ENCODE results near the gene ZNF609. TPM values are rescaled to one million over a fixed set of nuclear protein-coding genes. Genes with fewer than 3 reads are reported as not detected.

ZNF609 gene
- total RNA-seq, 1 donor from 2014 or later: 21.5 TPM

DNA sequence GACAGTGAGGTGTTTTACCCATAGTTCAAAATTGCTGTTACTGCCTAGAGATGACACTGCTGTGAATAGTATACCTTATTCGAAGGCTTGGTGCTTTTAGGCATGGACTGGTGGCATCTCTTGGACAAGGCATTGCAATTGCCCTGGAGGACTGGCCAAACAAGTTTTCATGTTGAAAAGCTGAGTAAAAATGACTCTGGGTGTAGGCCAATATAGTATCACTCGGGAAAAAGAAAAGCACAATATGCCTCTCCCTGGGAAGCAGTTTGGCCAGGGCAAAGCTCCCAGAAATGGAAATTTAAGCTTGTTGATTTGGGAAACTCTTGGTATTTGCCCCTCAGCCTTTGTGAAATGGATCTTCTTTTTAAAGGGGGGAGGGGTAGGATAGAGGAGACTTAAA lies 54.8 kb downstream of the ZNF609 start:
- TF ChIP-seq, protein P1, sequence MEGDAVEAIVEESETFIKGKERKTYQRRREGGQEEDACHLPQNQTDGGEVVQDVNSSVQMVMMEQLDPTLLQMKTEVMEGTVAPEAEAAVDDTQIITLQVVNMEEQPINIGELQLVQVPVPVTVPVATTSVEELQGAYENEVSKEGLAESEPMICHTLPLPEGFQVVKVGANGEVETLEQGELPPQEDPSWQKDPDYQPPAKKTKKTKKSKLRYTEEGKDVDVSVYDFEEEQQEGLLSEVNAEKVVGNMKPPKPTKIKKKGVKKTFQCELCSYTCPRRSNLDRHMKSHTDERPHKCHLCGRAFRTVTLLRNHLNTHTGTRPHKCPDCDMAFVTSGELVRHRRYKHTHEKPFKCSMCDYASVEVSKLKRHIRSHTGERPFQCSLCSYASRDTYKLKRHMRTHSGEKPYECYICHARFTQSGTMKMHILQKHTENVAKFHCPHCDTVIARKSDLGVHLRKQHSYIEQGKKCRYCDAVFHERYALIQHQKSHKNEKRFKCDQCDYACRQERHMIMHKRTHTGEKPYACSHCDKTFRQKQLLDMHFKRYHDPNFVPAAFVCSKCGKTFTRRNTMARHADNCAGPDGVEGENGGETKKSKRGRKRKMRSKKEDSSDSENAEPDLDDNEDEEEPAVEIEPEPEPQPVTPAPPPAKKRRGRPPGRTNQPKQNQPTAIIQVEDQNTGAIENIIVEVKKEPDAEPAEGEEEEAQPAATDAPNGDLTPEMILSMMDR (IDR thresholded peaks at IDR 0.05): no peak
- TF ChIP-seq EZH2phosphoT487 (IDR thresholded peaks at IDR 0.05): no peak
- no peak for TF ChIP-seq EZH2 (IDR thresholded peaks at IDR 0.05)
- peaks cover 9% of the 10 kb centered on the region for H3F3A ChIP-seq (ENCODE audit: low read depth)
- Mint-ChIP-seq H3K4me1 (no peaks in the 10 kb centered on the region), H3K27me3 (ENCODE audit: insufficient read depth, low read depth) (peaks cover 2% of the 10 kb centered on the region), H3K27ac (no peak overlapping the region), H3K4me3 (no peak overlapping the region), H3K9me3 (no peaks in the 10 kb centered on the region), H3K36me3 (peaks cover 13% of the 10 kb centered on the region)
- H3K36me3 ChIP-seq: no peaks in the 10 kb centered on the region
- no peak overlapping the region for H2AFZ ChIP-seq (replicated peaks)
- H3K79me2 ChIP-seq (ENCODE audit: low read depth): peaks cover 98% of the 10 kb centered on the region
- H3K4me1 ChIP-seq: no peaks in the 10 kb centered on the region
- no peak overlapping the region for H3K9ac ChIP-seq
- H3K27me3 ChIP-seq: no peaks in the 10 kb centered on the region
- no peaks in the 10 kb centered on the region for H3K9me3 ChIP-seq (ENCODE audit: low read depth)
- no peak overlapping the region for H3K4me2 ChIP-seq
- H4K20me1 ChIP-seq (ENCODE audit: low read depth): peaks cover 79% of the 10 kb centered on the region
- H3K4me3 ChIP-seq: no peak overlapping the region
- peak overlapping the region; percentile 41 for H3K27ac ChIP-seq
- no peak for DNase-seq (ENCODE audit: low spot score)

DNA sequence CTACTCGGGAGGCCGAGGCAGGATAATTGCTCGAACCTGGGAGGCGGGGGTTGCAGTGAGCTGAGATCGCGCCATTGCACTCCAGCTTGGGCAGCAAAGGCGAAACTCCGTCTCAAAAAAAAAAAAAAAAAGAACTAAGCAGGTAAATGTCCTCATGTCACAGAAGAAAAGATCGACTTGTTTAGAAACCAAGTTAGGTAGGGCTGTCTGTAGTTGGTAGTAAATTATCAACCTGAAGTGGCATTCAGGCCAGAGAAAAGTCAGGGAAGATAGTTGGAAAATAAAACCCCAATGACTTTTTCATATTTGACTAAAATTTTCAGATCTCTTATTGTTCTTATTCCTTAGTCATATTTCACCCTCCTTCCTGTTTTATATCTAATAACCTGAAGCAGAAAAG lies 55.4 kb downstream of the ZNF609 start:
- no peak overlapping the region for H3K4me3 Mint-ChIP-seq
- Histone ChIP-seq H3K4me1 (no peaks in the 10 kb centered on the region), H3K27me3 (no peaks in the 10 kb centered on the region), H3K9me3 (ENCODE audit: low read depth) (no peaks in the 10 kb centered on the region), H2AFZ (replicated peaks) (no peak overlapping the region), H3F3A (ENCODE audit: low read depth) (peaks cover 11% of the 10 kb centered on the region), H3K4me2 (no peak overlapping the region), H3K79me2 (ENCODE audit: low read depth) (peaks cover 98% of the 10 kb centered on the region), H3K27ac (no peak overlapping the region), H3K9ac (no peak overlapping the region), H4K20me1 (ENCODE audit: low read depth) (peaks cover 81% of the 10 kb centered on the region), H3K4me3 (no peak overlapping the region), H3K36me3 (no peaks in the 10 kb centered on the region)
- DNase-seq (ENCODE audit: low spot score): no peak
- no peaks in the 10 kb centered on the region for H3K9me3 Mint-ChIP-seq
- peaks cover 11% of the 10 kb centered on the region for H3K36me3 Mint-ChIP-seq
- TF ChIP-seq, protein P1 (IDR thresholded peaks at IDR 0.05): no peak
- TF ChIP-seq EZH2 (IDR thresholded peaks at IDR 0.05): no peak
- TF ChIP-seq EZH2phosphoT487 (IDR thresholded peaks at IDR 0.05): no peak
- H3K27ac Mint-ChIP-seq: no peak overlapping the region
- H3K4me1 Mint-ChIP-seq: peaks cover 4% of the 10 kb centered on the region
- peaks cover 2% of the 10 kb centered on the region for H3K27me3 Mint-ChIP-seq (ENCODE audit: insufficient read depth, low read depth)

DNA sequence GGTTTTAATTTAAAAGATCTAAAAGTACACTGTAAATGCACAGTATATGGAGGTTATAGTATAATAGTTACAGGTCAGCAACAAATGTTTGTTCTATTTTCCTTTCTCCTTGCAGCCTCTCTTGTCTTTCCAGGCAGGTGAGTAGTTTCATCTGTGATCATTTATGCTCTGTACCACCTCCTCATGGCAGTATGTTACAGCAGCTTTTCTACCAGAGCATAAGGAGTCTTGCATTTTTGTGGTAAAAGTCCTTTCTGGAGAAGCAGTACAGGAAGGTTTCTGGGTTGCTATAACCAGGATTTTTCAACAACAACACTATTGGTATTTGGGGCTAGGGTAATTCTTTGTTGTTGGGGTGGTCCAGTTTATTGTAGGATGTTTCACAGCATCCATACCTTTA lies 59.5 kb downstream of the ZNF609 start:
- Histone ChIP-seq H3K9me3 (ENCODE audit: low read depth) (no peaks in the 10 kb centered on the region), H3K9ac (no peak overlapping the region), H3K27ac (no peak overlapping the region), H3K79me2 (ENCODE audit: low read depth) (peaks cover 98% of the 10 kb centered on the region), H3K4me1 (peaks cover 15% of the 10 kb centered on the region), H2AFZ (replicated peaks) (no peak overlapping the region), H3K4me2 (no peak overlapping the region), H3K36me3 (no peaks in the 10 kb centered on the region), H3K27me3 (no peaks in the 10 kb centered on the region), H3F3A (ENCODE audit: low read depth) (peaks cover 21% of the 10 kb centered on the region), H4K20me1 (ENCODE audit: low read depth) (peaks cover 87% of the 10 kb centered on the region), H3K4me3 (no peak overlapping the region)
- no peak for DNase-seq (ENCODE audit: low spot score)
- Mint-ChIP-seq H3K9me3 (no peaks in the 10 kb centered on the region), H3K4me1 (peaks cover 19% of the 10 kb centered on the region), H3K27ac (no peak overlapping the region), H3K27me3 (ENCODE audit: insufficient read depth, low read depth) (no peaks in the 10 kb centered on the region), H3K4me3 (no peak overlapping the region), H3K36me3 (peaks cover 18% of the 10 kb centered on the region)
- TF ChIP-seq, protein P1 (IDR thresholded peaks at IDR 0.05): no peak
- no peak for TF ChIP-seq EZH2 (IDR thresholded peaks at IDR 0.05)
- no peak for TF ChIP-seq EZH2phosphoT487 (IDR thresholded peaks at IDR 0.05)

Measured in neural progenitor cell (in vitro differentiated cells).